Neural progenitor cell (in vitro differentiated cells): ENCODE results near the gene AUTS2.

Experiments
- CTCF ChIP-seq: fragments of 200-600 bp; sonication (generic); IDR thresholded peaks from 2 replicates; pipeline ENCODE4 v1.5.1; 2017; ENCODE audit warnings: antibody characterized with exemption, mild to moderate bottlenecking
- EZH2 ChIP-seq: fragments of 200-600 bp; sonication (generic); IDR thresholded peaks from 2 replicates; pipeline ENCODE4 v1.6.1; 2017; ENCODE audit warnings: antibody characterized with exemption, mild to moderate bottlenecking, moderate library complexity
- EZH2phosphoT487 ChIP-seq: fragments of 200-600 bp; sonication (generic); IDR thresholded peaks from 2 replicates; pipeline ENCODE4 v1.6.1; 2017; ENCODE audit warnings: antibody characterized with exemption

DNA sequence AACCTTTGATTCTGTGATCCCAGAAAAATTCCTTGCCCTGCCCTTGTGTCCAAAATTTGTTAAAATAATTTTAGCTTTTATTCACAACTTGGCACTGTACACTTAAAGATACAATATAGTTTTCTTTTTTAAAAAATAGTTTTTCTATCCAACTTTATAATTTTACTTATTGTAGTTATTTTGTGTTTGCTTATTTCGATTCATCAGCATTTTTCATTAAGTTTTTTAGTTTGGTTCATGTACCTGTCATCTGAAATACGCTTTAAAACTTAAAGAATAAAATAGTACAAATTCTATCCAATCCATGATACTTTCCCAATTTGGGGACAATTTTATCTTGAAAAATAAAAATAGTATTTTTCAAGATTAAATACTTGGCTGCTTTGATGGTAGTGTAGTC lies 514.8 kb downstream of the AUTS2 start:
- TF ChIP-seq CTCF (no peak), EZH2 (no peak), EZH2phosphoT487 (no peak)
